Mesodermal cell (in vitro differentiated cells): Measurements from ENCODE around the gene TSPAN17.

Experiments
- H3K27ac ChIP-seq: 2 replicates; pipeline ENCODE4 v1.7.0; 2013; ENCODE audit warnings: mild to moderate bottlenecking, low read depth, low read length, moderate library complexity; ENCODE audit not compliant: severe bottlenecking
- H3K36me3 ChIP-seq: 2 replicates; pipeline ENCODE4 v1.7.1; 2013; ENCODE audit warnings: mild to moderate bottlenecking, low read length, moderate library complexity; ENCODE audit not compliant: control insufficient read depth, insufficient read depth
- H3K4me1 ChIP-seq: one replicate; pipeline ENCODE4 v1.7.1; 2013; ENCODE audit warnings: mild to moderate bottlenecking, low read length; ENCODE audit not compliant: insufficient read depth, control insufficient read depth, poor library complexity, severe bottlenecking
- H3K4me3 ChIP-seq: 2 replicates; pipeline ENCODE4 v1.7.0; 2013; ENCODE audit warnings: low read length, control low read depth, mild to moderate bottlenecking; ENCODE audit not compliant: insufficient read depth, poor library complexity, severe bottlenecking; ENCODE audit errors: extremely low read depth
- H3K9me3 ChIP-seq: 2 replicates; pipeline ENCODE4 v1.7.1; 2013; ENCODE audit warnings: mild to moderate bottlenecking, low read length, moderate library complexity; ENCODE audit not compliant: control insufficient read depth
- WGBS, 2 experiments: methylation state at CpG; one replicate each; pipeline ENCODE4 v1.1.5; 2013; ENCODE audit warnings: missing lambda C conversion rate in 2 of 2; ENCODE audit not compliant: insufficient coverage in 2 of 2; 5-methylcytosine and 5-hydroxymethylcytosine counted together

Gene TSPAN17

GRCh38 chr5:176674799-176675198 is 27.5 kb downstream of the TSPAN17 start:
- H3K27ac ChIP-seq, result no peak overlapping the region
- 85 to 91% methylated on average over 15 to 17 of the region's 17 CpGs for WGBS, 2 experiments
- no peaks in the 10 kb centered on the region for H3K9me3 ChIP-seq
- no peaks in the 10 kb centered on the region for H3K36me3 ChIP-seq
- H3K4me3 ChIP-seq, result no peak overlapping the region
- peaks cover 15% of the 10 kb centered on the region for H3K4me1 ChIP-seq

GRCh38 chr5:176675676-176676360 is 28.5 kb downstream of the TSPAN17 start:
- Histone ChIP-seq H3K4me1 (peaks cover 15% of the 10 kb centered on the region), H3K27ac (peak overlapping the region; percentile 53), H3K4me3 (no peak overlapping the region), H3K36me3 (no peaks in the 10 kb centered on the region), H3K9me3 (no peaks in the 10 kb centered on the region)
- WGBS, 2 experiments, result 77 to 82% methylated on average over 13 to 15 of the region's 19 CpGs

DNA sequence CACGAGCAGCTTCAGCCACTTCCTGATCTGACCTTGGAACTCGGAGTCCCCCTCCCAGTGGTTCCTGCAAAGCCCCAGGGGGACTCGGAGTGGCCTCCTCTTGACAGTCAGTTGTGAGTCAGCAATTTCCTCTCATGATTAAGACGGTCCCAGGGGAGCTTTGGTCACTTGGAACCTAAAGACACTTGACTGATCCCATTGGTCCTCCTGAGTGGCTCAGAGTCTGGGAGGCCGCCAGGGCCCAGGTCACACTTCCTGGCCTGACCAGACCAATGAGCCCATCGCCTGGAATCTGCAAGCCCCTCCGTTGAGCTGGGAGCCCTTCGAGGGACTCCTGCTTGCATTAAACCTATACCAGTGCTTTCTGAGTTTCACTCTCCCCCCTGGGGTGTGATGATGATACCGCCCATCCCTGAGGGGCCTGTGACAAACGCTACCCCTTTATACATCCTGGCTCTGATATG is 29.1 kb downstream of the TSPAN17 start:
- no peak overlapping the region for H3K27ac ChIP-seq
- 67% methylated on average over 10 of the region's 10 CpGs for WGBS, 2 experiments
- no peaks in the 10 kb centered on the region for H3K36me3 ChIP-seq
- H3K9me3 ChIP-seq, result no peaks in the 10 kb centered on the region
- peaks cover 15% of the 10 kb centered on the region for H3K4me1 ChIP-seq
- no peak overlapping the region for H3K4me3 ChIP-seq

- Histone ChIP-seq H3K9me3 (no peaks in the 10 kb centered on the region), H3K4me1 (peaks cover 15% of the 10 kb centered on the region), H3K4me3 (no peak overlapping the region), H3K27ac (no peak overlapping the region), H3K36me3 (no peaks in the 10 kb centered on the region)
- 89 to 96% methylated on average over 11 of the region's 12 CpGs for whole genome bisulfite sequencing, 2 experiments
Measured at GRCh38 chr5:176677209-176677939, 30.1 kb downstream of the TSPAN17 start.

DNA sequence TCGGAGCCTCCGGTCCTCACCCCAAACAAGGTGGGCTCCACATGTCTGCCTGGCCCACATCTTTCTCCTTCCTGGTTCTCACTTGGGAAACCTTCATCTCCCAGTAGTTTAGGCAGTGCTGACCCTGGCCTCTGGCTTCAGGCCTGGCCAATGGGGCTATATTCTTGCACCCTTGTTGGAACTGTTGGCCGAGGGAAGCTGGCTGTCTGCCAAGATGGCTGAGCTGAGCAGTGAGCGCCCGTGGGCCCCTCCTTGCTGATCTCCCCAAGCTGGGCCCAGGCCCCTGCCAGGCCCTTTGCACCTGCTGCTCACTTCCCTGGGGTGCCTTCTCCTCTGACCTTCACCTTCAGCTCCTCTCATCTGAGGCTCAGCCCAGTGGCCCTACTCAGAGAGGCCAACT is 31.3 kb downstream of the TSPAN17 start:
- H3K9me3 ChIP-seq, result no peaks in the 10 kb centered on the region
- no peak overlapping the region for H3K27ac ChIP-seq
- H3K36me3 ChIP-seq, result no peaks in the 10 kb centered on the region
- peaks cover 15% of the 10 kb centered on the region for H3K4me1 ChIP-seq
- no peak overlapping the region for H3K4me3 ChIP-seq
- 91 to 96% methylated on average over 5 of the region's 5 CpGs for WGBS, 2 experiments

DNA sequence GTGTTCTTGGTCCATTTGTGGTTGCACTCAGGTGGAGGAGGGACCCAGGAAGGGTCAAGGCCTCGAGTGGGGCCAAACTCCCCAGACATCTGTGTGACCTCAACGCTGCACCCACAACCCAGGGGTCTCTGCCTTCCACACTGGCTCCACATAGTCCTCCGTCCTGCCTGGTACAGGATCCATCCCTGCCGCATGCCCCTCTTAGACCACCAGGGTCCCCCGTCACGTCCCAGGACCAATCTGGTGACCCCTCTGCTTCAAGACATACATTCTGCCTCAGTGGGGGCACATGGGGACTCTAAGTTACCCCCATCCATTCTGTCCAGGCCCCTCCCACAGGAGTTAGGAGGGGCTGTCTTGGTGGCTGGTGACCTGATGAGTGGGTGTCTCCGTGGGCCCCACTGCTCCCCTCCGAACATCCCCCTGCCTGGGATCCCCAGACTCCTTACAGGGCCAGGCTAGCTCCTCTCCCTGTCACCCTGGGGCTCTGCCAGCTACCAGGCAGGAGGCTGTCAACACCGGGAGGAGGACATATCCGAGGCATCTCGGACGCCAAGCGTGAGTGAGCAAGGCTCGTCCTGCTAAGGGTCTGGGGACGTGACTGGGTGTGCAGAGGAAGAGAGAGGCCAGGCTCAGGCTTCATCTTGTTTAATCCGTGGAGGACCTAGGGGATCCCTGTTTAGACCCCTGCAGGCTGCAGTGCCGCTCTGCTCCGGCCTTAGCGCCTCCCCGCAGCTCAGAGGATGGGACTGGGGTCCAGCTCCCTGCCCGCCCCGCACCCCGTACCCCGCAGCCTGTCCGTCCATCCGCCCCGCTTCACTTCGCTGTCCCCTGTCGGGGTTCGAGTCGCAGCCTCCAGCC is 32.3 kb downstream of the TSPAN17 start:
- Histone ChIP-seq H3K4me1 (peaks cover 15% of the 10 kb centered on the region), H3K9me3 (no peaks in the 10 kb centered on the region), H3K36me3 (no peaks in the 10 kb centered on the region), H3K4me3 (no peak overlapping the region), H3K27ac (no peak overlapping the region)
- 89 to 90% methylated on average over 26 to 29 of the region's 31 CpGs for WGBS, 2 experiments

GRCh38 chr5:176680226-176680563 is 32.9 kb downstream of the TSPAN17 start:
- Histone ChIP-seq H3K9me3 (no peaks in the 10 kb centered on the region), H3K4me3 (no peak overlapping the region), H3K27ac (no peak overlapping the region), H3K4me1 (peaks cover 15% of the 10 kb centered on the region), H3K36me3 (no peaks in the 10 kb centered on the region)
- WGBS, 2 experiments, result 86 to 90% methylated on average over 33 of the region's 33 CpGs

GRCh38 chr5:176682016-176682531 is 34.8 kb downstream of the TSPAN17 start:
- H3K27ac ChIP-seq, result no peak overlapping the region
- 92 to 95% methylated on average over 5 of the region's 6 CpGs for WGBS, 2 experiments
- H3K36me3 ChIP-seq, result no peaks in the 10 kb centered on the region
- H3K4me3 ChIP-seq, result no peak overlapping the region
- no peaks in the 10 kb centered on the region for H3K9me3 ChIP-seq
- H3K4me1 ChIP-seq, result no peaks in the 10 kb centered on the region

- no peaks in the 10 kb centered on the region for H3K4me1 ChIP-seq
- H3K4me3 ChIP-seq, result no peak overlapping the region
- peaks cover 3% of the 10 kb centered on the region for H3K9me3 ChIP-seq
- no peaks in the 10 kb centered on the region for H3K36me3 ChIP-seq
- no peak overlapping the region for H3K27ac ChIP-seq
Measured at GRCh38 chr5:176685010-176685409, 37.7 kb downstream of the TSPAN17 start.

- 83 to 87% methylated on average over 7 to 10 of the region's 10 CpGs for WGBS, 2 experiments
- H3K27ac ChIP-seq, result no peak overlapping the region
Measured at GRCh38 chr5:176687247-176687646, 40.0 kb downstream of the TSPAN17 start.

More at GRCh38 chr5:176687247-176687646, 40.0 kb downstream of the TSPAN17 start:
- Histone ChIP-seq H3K4me1 (no peaks in the 10 kb centered on the region), H3K4me3 (no peak overlapping the region), H3K9me3 (peaks cover 3% of the 10 kb centered on the region), H3K36me3 (no peaks in the 10 kb centered on the region)
